Stimulated activated CD4-positive, alpha-beta T cell treated with anti-CD3 and anti-CD28 coated beads, Interleukin-12 subunit alpha, Interleukin-12 subunit beta, amount 100 ng/mL, for 4 hours (primary cell): Measurements from ENCODE around the gene IL17REL.
A peak's percentile ranks its signal among the peaks of the same experiment; 100 is the strongest.

Experiments
- DNase-seq: peaks from one replicate; pipeline ENCODE4 v3.0.0-alpha.2; 2020

Gene IL17REL

GRCh38 chr22:50045211-50046018, 32.9 kb upstream of the IL17REL start:
- DNase-seq, result no peak

GRCh38 chr22:50044485-50045118, 32.0 kb upstream of the IL17REL start:
- DNase-seq, result no peak

GRCh38 chr22:50041361-50042065, 28.9 kb upstream of the IL17REL start:
- DNase-seq, result no peak

GRCh38 chr22:50040717-50041116, 28.2 kb upstream of the IL17REL start:
- DNase-seq, result no peak

GRCh38 chr22:50039669-50040443, 27.3 kb upstream of the IL17REL start:
- no peak for DNase-seq

GRCh38 chr22:50035976-50036724, 23.6 kb upstream of the IL17REL start:
- no peak for DNase-seq

GRCh38 chr22:50035131-50035881, 22.7 kb upstream of the IL17REL start:
- no peak for DNase-seq

- no peak for DNase-seq
Measured at GRCh38 chr22:50034126-50035081, 21.8 kb upstream of the IL17REL start.

- no peak for DNase-seq
Measured at GRCh38 chr22:50032941-50033601, 20.5 kb upstream of the IL17REL start.

- DNase-seq, result no peak
Measured at GRCh38 chr22:50032109-50032871, 19.7 kb upstream of the IL17REL start.

- DNase-seq, result no peak
Measured at GRCh38 chr22:50031189-50032091, 18.9 kb upstream of the IL17REL start.

GRCh38 chr22:50030297-50031188, 18.0 kb upstream of the IL17REL start:
- DNase-seq, result peak; percentile 83

- DNase-seq, result no peak
Measured at GRCh38 chr22:50027639-50028537, 15.3 kb upstream of the IL17REL start.

GRCh38 chr22:50025993-50026392, 13.4 kb upstream of the IL17REL start:
- DNase-seq, result no peak

- no peak for DNase-seq
Measured at GRCh38 chr22:50022171-50022819, 9.7 kb upstream of the IL17REL start.
